SW480 (cell line): ENCODE data around the gene KRTAP9-1.
"Not testable (repeated sequence)": the region's sequence is repeated elsewhere in the genome, so short reads cannot be mapped to it uniquely, and the experiment has no call there.

Experiments
- DNase-seq: peaks from one replicate; pipeline ENCODE4 v3.0.0-alpha.2; 2016; ENCODE audit warnings: low spot score

Gene KRTAP9-1

GRCh38 chr17:41178843-41179616 lies 10.7 kb upstream of the KRTAP9-1 start:
- no peak for DNase-seq

- DNase-seq = no peak
These were observed 5.2 kb upstream of the KRTAP9-1 start, which contains the start of gene KRTAP4-1 for GRCh38 chr17:41184480-41184961. Gene KRTAP4-1 (minus strand): TSS chr17:41184911. CDS start chr17:41184854, 57 bp downstream.

GRCh38 chr17:41185001-41185400 lies 4.7 kb upstream of the KRTAP9-1 start:
- no peak for DNase-seq

GRCh38 chr17:41186872-41187271 lies 2.8 kb upstream of the KRTAP9-1 start:
- no peak for DNase-seq

- no peak for DNase-seq
These were observed 641 bp downstream of the KRTAP9-1 start for GRCh38 chr17:41190328-41190727.

GRCh38 chr17:41196068-41196467 lies 6.4 kb downstream of the KRTAP9-1 start:
- DNase-seq = no peak

- DNase-seq = peak; percentile 35
These were observed 9.9 kb downstream of the KRTAP9-1 start for GRCh38 chr17:41199421-41200078.

GRCh38 chr17:41211845-41212466 lies 22.3 kb downstream of the KRTAP9-1 start:
- DNase-seq = peak; percentile 8

- DNase-seq = no peak
These were observed 23.0 kb downstream of the KRTAP9-1 start for GRCh38 chr17:41212524-41213169.

GRCh38 chr17:41215681-41216080 lies 26.0 kb downstream of the KRTAP9-1 start:
- no peak for DNase-seq

- no peak for DNase-seq
These were observed 34.1 kb downstream of the KRTAP9-1 start for GRCh38 chr17:41223821-41224220.

GRCh38 chr17:41226051-41226450 lies 36.4 kb downstream of the KRTAP9-1 start:
- no peak for DNase-seq

- not testable (repeated sequence) for DNase-seq
These were observed 37.0 kb downstream of the KRTAP9-1 start, which contains the start of gene KRTAP9-2 for GRCh38 chr17:41226598-41227095. Gene KRTAP9-2 (plus strand): TSS chr17:41226648. CDS start chr17:41226655, 7 bp downstream.

- no peak for DNase-seq
These were observed 40.4 kb downstream of the KRTAP9-1 start for GRCh38 chr17:41230094-41230493.

GRCh38 chr17:41231731-41232130 lies 42.0 kb downstream of the KRTAP9-1 start:
- no peak for DNase-seq

- DNase-seq = not testable (repeated sequence)
These were observed 42.9 kb downstream of the KRTAP9-1 start, which contains the start of gene KRTAP9-3 for GRCh38 chr17:41232399-41233105. Gene KRTAP9-3 (plus strand): TSS chr17:41232449. CDS start chr17:41232502, 53 bp downstream.

GRCh38 chr17:41237116-41237515 lies 47.4 kb downstream of the KRTAP9-1 start:
- DNase-seq = not testable (repeated sequence)

GRCh38 chr17:41237949-41238437 lies 48.3 kb downstream of the KRTAP9-1 start, which contains the start of gene KRTAP9-8:
Gene KRTAP9-8 (plus strand): TSS chr17:41237999. CDS start chr17:41238052, 53 bp downstream.
- DNase-seq = not testable (repeated sequence)
